Astrocyte (in vitro differentiated cells and primary cell): ENCODE data around the gene NRF1. TPM values are rescaled to one million over a fixed set of nuclear protein-coding genes. Genes with fewer than 3 reads are reported as not detected.

Experiments
- DNase-seq: peaks from one replicate; pipeline ENCODE4 v3.0.0-alpha.2; 2010; ENCODE audit warnings: low read depth
- FAIRE-seq: peaks from 2 replicates; lab custom pipeline; 2011; peaks lifted over from hg19 to GRCh38; lab: Jason Lieb, UNC
- H2AFZ ChIP-seq: 2 replicates; pipeline ENCODE4 v1.6.0; 2012; ENCODE audit warnings: low read depth, low read length, inconsistent platforms
- H3K27ac ChIP-seq: 2 replicates; pipeline ENCODE4 v1.5.1; 2011; ENCODE audit warnings: low read depth, low read length, inconsistent platforms
- H3K27me3 ChIP-seq: 2 replicates; pipeline ENCODE4 v1.6.0; 2011; ENCODE audit warnings: low read length, inconsistent platforms; ENCODE audit not compliant: insufficient read depth
- H3K36me3 ChIP-seq: 2 replicates; pipeline ENCODE4 v1.5.1; 2011; ENCODE audit warnings: low read length, inconsistent platforms; ENCODE audit not compliant: insufficient read depth
- H3K4me1 ChIP-seq: 2 replicates; pipeline ENCODE4 v1.5.1; 2011; ENCODE audit warnings: low read length, inconsistent platforms; ENCODE audit not compliant: insufficient read depth
- H3K4me2 ChIP-seq: 2 replicates; pipeline ENCODE4 v1.6.0; 2012; ENCODE audit warnings: low read length, inconsistent platforms
- H3K4me3 ChIP-seq: 2 replicates; pipeline ENCODE4 v1.5.1; 2011; ENCODE audit warnings: low read depth, mild to moderate bottlenecking, low read length, inconsistent platforms; ENCODE audit not compliant: insufficient read depth
- H3K79me2 ChIP-seq: 2 replicates; pipeline ENCODE4 v1.6.0; 2012; ENCODE audit warnings: mild to moderate bottlenecking, low read length, inconsistent platforms; ENCODE audit not compliant: insufficient read depth
- H3K9ac ChIP-seq: 2 replicates; pipeline ENCODE4 v1.6.0; 2012; ENCODE audit warnings: mild to moderate bottlenecking, low read length, inconsistent platforms
- H3K9me3 ChIP-seq: 2 replicates; pipeline ENCODE4 v1.5.1; 2012; ENCODE audit warnings: low read depth, mild to moderate bottlenecking, low read length, inconsistent platforms; ENCODE audit not compliant: insufficient read depth
- H4K20me1 ChIP-seq: 2 replicates; pipeline ENCODE4 v1.6.0; 2012; ENCODE audit warnings: low read length, inconsistent platforms; ENCODE audit not compliant: insufficient read depth
- H3K27ac Mint-ChIP-seq: one replicate; pipeline ENCODE4 v1.8.0; 2021; ENCODE audit warnings: mild to moderate bottlenecking, mixed read lengths; ENCODE audit not compliant: unreplicated experiment
- H3K27me3 Mint-ChIP-seq: one replicate; pipeline ENCODE4 v1.8.0; 2021; ENCODE audit warnings: low read depth, mixed read lengths; ENCODE audit not compliant: unreplicated experiment
- H3K36me3 Mint-ChIP-seq: one replicate; pipeline ENCODE4 v1.8.0; 2021; ENCODE audit warnings: low read depth, mixed read lengths; ENCODE audit not compliant: unreplicated experiment
- H3K4me1 Mint-ChIP-seq: one replicate; pipeline ENCODE4 v1.8.0; 2021; ENCODE audit warnings: low read depth, mixed read lengths; ENCODE audit not compliant: unreplicated experiment
- H3K4me3 Mint-ChIP-seq: one replicate; pipeline ENCODE4 v1.8.0; 2021; ENCODE audit warnings: mild to moderate bottlenecking, moderate library complexity, mixed read lengths; ENCODE audit not compliant: unreplicated experiment
- H3K9me3 Mint-ChIP-seq: one replicate; pipeline ENCODE4 v1.8.0; 2021; ENCODE audit warnings: mild to moderate bottlenecking, mixed read lengths; ENCODE audit not compliant: unreplicated experiment
- EZH2 ChIP-seq: IDR thresholded peaks from 2 replicates; pipeline ENCODE4 v1.6.1; 2012; ENCODE audit warnings: mild to moderate bottlenecking, low read length, inconsistent platforms; ENCODE audit not compliant: insufficient read depth
- total RNA-seq: library from RNA; stranded (reverse); gene quantifications from 2 replicates; pipeline ENCODE4 v1.2.1, GENCODE V29; 2021
- TF ChIP-seq, protein P1 (sequence below): IDR thresholded peaks from 2 replicates; pipeline ENCODE4 v1.5.1; 2011; ENCODE audit warnings: low read depth, mild to moderate bottlenecking, inconsistent platforms, low read length, moderate library complexity; ENCODE audit not compliant: insufficient read depth

NRF1 gene
- total RNA-seq, 1 donor from 2014 or later: 12.7 TPM

DNA sequence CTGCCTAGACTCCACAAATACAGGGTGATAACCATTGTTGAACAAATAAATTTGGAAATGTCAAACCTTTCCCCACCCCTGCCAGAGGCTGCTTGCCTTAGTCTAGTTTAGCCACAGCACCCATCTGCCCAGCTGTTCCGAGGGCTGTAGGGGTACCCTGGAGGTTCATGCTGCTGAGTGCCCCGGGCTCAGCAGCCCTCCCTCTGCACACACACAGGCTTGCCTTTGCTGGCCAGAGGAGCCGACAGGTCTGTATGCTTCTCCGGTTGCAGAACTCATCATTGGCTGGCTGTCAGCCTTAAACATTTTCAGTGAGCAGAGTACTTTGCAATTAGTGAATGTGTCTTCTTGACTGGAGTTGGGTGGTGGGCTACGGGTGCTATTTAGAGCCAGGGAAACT is 122.9 kb downstream of the NRF1 start:
- Histone ChIP-seq H3K79me2 (no peaks in the 10 kb centered on the region), H3K4me2 (no peak overlapping the region), H3K9me3 (no peaks in the 10 kb centered on the region), H3K9ac (no peak overlapping the region), H3K27ac (no peak overlapping the region), H3K4me1 (peaks cover 2% of the 10 kb centered on the region), H2AFZ (no peak overlapping the region), H4K20me1 (no peaks in the 10 kb centered on the region), H3K36me3 (peaks cover 14% of the 10 kb centered on the region), H3K4me3 (no peak overlapping the region), H3K27me3 (no peaks in the 10 kb centered on the region)
- Mint-ChIP-seq H3K27me3 (no peaks in the 10 kb centered on the region), H3K36me3 (peaks cover 17% of the 10 kb centered on the region), H3K4me3 (no peak overlapping the region), H3K27ac (no peak overlapping the region), H3K4me1 (peaks cover 13% of the 10 kb centered on the region), H3K9me3 (no peaks in the 10 kb centered on the region)
- DNase-seq (no peak), FAIRE-seq (no peak)
- no peak for TF ChIP-seq EZH2
- TF ChIP-seq, protein P1, sequence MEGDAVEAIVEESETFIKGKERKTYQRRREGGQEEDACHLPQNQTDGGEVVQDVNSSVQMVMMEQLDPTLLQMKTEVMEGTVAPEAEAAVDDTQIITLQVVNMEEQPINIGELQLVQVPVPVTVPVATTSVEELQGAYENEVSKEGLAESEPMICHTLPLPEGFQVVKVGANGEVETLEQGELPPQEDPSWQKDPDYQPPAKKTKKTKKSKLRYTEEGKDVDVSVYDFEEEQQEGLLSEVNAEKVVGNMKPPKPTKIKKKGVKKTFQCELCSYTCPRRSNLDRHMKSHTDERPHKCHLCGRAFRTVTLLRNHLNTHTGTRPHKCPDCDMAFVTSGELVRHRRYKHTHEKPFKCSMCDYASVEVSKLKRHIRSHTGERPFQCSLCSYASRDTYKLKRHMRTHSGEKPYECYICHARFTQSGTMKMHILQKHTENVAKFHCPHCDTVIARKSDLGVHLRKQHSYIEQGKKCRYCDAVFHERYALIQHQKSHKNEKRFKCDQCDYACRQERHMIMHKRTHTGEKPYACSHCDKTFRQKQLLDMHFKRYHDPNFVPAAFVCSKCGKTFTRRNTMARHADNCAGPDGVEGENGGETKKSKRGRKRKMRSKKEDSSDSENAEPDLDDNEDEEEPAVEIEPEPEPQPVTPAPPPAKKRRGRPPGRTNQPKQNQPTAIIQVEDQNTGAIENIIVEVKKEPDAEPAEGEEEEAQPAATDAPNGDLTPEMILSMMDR: no peak

DNA sequence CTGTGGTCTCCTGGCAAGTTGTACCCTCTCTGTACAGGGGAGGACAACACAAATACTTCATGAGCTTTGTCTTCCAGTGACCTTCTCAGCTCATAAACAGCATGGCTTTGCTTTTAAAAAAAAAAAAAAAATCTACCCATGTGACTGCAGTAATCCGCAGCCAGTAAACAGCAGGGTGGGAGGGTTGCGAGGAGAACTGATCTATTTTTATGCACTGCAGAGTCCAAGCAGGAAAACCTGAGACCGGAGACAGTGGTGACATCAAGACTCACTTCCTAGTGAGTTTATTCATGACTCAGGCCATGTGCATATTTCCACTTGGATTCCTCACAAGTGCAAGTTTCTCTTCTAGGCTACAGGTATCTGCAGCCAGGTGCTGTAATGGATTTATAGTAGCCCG is 127.9 kb downstream of the NRF1 start:
- no peak overlapping the region for H3K9ac ChIP-seq
- H4K20me1 ChIP-seq: no peaks in the 10 kb centered on the region
- no peaks in the 10 kb centered on the region for H3K79me2 ChIP-seq
- H3K4me1 ChIP-seq: peaks cover 2% of the 10 kb centered on the region
- DNase-seq: peak; percentile 29
- Mint-ChIP-seq H3K27ac (peak overlapping the region; percentile 26), H3K4me1 (peaks cover 18% of the 10 kb centered on the region), H3K27me3 (no peaks in the 10 kb centered on the region), H3K9me3 (no peaks in the 10 kb centered on the region), H3K4me3 (no peak overlapping the region), H3K36me3 (peaks cover 11% of the 10 kb centered on the region)
- no peak for FAIRE-seq
- H3K36me3 ChIP-seq: peaks cover 8% of the 10 kb centered on the region
- H3K4me3 ChIP-seq: no peak overlapping the region
- no peak overlapping the region for H3K27ac ChIP-seq
- H3K4me2 ChIP-seq: no peak overlapping the region
- no peak overlapping the region for H2AFZ ChIP-seq
- H3K9me3 ChIP-seq: no peaks in the 10 kb centered on the region
- no peaks in the 10 kb centered on the region for H3K27me3 ChIP-seq
- TF ChIP-seq EZH2: no peak
- TF ChIP-seq, protein P1: no peak

DNA sequence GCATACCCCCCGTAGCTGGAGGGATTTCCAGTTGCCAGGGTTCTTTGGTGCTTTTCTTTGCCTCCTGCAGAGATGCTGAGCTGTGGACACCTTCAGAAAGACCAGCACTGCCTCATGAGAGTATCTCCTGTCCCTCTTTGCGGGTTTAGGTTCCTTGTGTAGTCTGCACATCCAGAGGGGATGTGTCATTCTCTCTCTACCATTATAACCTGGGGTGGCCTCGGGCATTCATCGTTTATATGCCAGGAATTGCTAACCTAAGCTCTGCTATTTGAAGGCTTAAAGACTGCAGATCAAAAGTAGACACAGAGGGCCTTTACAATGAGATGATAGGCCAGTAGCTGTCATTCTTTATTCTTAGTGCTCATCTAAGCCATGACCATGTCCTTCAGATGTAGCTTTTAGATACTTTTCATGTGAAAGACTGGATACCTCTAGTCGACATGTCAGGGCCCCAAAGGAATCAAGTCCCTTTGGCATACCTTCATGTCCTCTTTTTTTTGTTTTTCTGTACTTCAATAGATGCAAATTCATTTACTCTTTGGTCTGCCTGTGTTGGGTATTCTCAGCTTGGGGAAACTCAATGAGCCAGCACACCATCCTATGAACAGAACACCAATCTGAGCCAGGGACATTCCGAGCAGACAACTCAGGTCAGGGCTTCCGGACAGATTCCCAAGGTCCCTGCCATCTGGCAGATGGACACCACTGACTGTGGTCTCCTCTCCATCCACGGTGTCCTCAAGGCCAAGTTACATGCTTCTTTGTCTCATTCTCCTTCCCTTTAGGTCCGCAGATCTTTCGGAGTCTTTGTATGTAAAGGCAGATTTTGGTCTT is 129.3 kb downstream of the NRF1 start:
- H3K36me3 Mint-ChIP-seq: peaks cover 8% of the 10 kb centered on the region
- Histone ChIP-seq H3K79me2 (no peaks in the 10 kb centered on the region), H3K36me3 (peaks cover 8% of the 10 kb centered on the region), H2AFZ (no peak overlapping the region), H3K9me3 (no peaks in the 10 kb centered on the region), H3K4me3 (no peak overlapping the region), H3K27ac (no peak overlapping the region), H3K4me1 (peaks cover 2% of the 10 kb centered on the region), H3K4me2 (no peak overlapping the region), H3K9ac (no peak overlapping the region), H3K27me3 (no peaks in the 10 kb centered on the region), H4K20me1 (no peaks in the 10 kb centered on the region)
- FAIRE-seq (no peak), DNase-seq (no peak)
- TF ChIP-seq EZH2: no peak
- TF ChIP-seq, protein P1: no peak
- H3K4me3 Mint-ChIP-seq: no peak overlapping the region
- no peaks in the 10 kb centered on the region for H3K27me3 Mint-ChIP-seq
- no peak overlapping the region for H3K27ac Mint-ChIP-seq
- H3K4me1 Mint-ChIP-seq: peaks cover 18% of the 10 kb centered on the region
- no peaks in the 10 kb centered on the region for H3K9me3 Mint-ChIP-seq
